Measurements from ENCODE around the gene ZNF3.

Gene ZNF3

DNA sequence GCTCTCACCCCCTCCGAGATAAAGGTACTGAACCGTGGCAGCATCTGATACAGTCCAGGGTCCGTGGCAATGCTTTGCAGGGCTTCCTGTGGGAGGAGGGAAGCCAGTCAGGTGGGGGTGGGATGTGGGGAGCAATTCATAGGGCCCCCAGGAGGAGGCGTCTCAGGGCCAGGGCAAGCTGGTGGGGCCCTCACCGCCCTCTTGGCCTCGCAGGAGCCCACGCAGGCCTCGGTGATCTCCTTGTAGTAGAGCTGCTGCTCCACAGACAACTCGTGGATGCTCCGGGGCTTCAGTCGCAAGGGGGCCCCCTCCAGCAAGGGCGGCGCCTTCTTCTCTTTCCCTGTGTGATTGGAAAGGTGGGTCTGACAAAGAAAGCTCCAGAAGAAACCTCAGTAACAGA lies 30.4 kb upstream of the ZNF3 start:
- Histone ChIP-seq H2AFZ (ENCODE audit: insufficient read depth, low read length, poor library complexity) (no peak overlapping the region), H2AK5ac (ENCODE audit: low read length) (no peak overlapping the region), H2BK5ac (ENCODE audit: low read depth, low read length, poor library complexity) (no peak overlapping the region), H3K36me3 (ENCODE audit: control insufficient read depth in 1 of 2, insufficient read depth in 2 of 2, low read length in 2 of 2) (peaks cover 60 to 61% of the 10 kb centered on the region in 2 experiments), H4K12ac (ENCODE audit: low read depth, low read length) (no peak overlapping the region), H3K79me2 (ENCODE audit: control insufficient read depth, insufficient read depth, low read length, poor library complexity) (no peaks in the 10 kb centered on the region), H3K18ac (ENCODE audit: low read length) (no peak overlapping the region), H3K4ac (ENCODE audit: low read depth, low read length) (no peak overlapping the region), H3K4me1 (ENCODE audit: control insufficient read depth in 1 of 2, insufficient read depth in 2 of 2, low read length in 2 of 2) (peaks cover 0 to 3% of the 10 kb centered on the region in 2 experiments), H3K27ac (ENCODE audit: low read depth, low read length) (no peak overlapping the region), H3K27me3 (ENCODE audit: insufficient read depth, low read length) (no peaks in the 10 kb centered on the region), H3K23ac (ENCODE audit: low read length) (no peak overlapping the region), H2BK12ac (ENCODE audit: low read length) (no peak overlapping the region), H3K79me1 (ENCODE audit: low read length) (no peaks in the 10 kb centered on the region), H3K14ac (ENCODE audit: low read length) (no peak overlapping the region), H3K4me2 (ENCODE audit: low read length) (no peak overlapping the region), H4K91ac (ENCODE audit: low read depth, low read length) (no peak overlapping the region), H3K4me3 (ENCODE audit: low read depth, low read length) (no peak overlapping the region), H2BK120ac (ENCODE audit: insufficient read depth, low read length, poor library complexity) (no peak overlapping the region), H4K8ac (ENCODE audit: low read depth, low read length) (no peak overlapping the region), H3K9me3 (ENCODE audit: insufficient read depth, low read depth, low read length) (no peaks in the 10 kb centered on the region), H3K9ac (ENCODE audit: low read length) (no peak overlapping the region)
- no CpG with 5 or more reads among the region's 13 CpGs for WGBS (ENCODE audit: extremely low coverage, insufficient coverage, insufficient read length)
- no peak for DNase-seq

DNA sequence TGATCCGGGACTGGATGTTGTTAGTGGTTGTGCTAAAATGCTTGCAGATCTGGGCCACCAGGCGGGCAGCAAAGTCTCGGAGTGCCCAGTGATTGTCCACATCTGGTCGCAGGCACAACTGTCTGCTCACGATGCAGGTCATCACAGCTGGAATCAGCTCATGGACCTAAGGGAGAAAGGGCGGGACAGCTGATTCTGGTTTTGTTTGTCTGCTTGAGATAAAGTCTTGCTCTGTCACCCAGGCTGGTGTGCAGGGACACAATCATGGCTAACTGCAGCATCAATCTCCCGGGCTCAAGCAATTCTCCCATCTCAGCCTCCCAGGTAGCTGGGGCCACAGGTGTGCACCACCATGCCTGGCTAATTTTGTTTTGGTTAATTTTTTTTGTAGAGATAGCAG lies 29.6 kb upstream of the ZNF3 start:
- Histone ChIP-seq H2AK5ac (ENCODE audit: low read length) (no peak overlapping the region), H3K4me2 (ENCODE audit: low read length) (no peak overlapping the region), H4K8ac (ENCODE audit: low read depth, low read length) (no peak overlapping the region), H4K91ac (ENCODE audit: low read depth, low read length) (no peak overlapping the region), H3K4me1 (ENCODE audit: control insufficient read depth in 1 of 2, insufficient read depth in 2 of 2, low read length in 2 of 2) (no peaks in the 10 kb centered on the region), H2BK5ac (ENCODE audit: low read depth, low read length, poor library complexity) (no peak overlapping the region), H2BK12ac (ENCODE audit: low read length) (no peak overlapping the region), H3K27me3 (ENCODE audit: insufficient read depth, low read length) (no peaks in the 10 kb centered on the region), H3K79me2 (ENCODE audit: control insufficient read depth, insufficient read depth, low read length, poor library complexity) (no peaks in the 10 kb centered on the region), H3K4me3 (ENCODE audit: low read depth, low read length) (no peak overlapping the region), H4K12ac (ENCODE audit: low read depth, low read length) (no peak overlapping the region), H3K9me3 (ENCODE audit: insufficient read depth, low read depth, low read length) (no peaks in the 10 kb centered on the region), H3K14ac (ENCODE audit: low read length) (no peak overlapping the region), H3K9ac (ENCODE audit: low read length) (no peak overlapping the region), H2AFZ (ENCODE audit: insufficient read depth, low read length, poor library complexity) (no peak overlapping the region), H3K27ac (ENCODE audit: low read depth, low read length) (no peak overlapping the region), H3K79me1 (ENCODE audit: low read length) (no peaks in the 10 kb centered on the region), H3K36me3 (ENCODE audit: control insufficient read depth in 1 of 2, insufficient read depth in 2 of 2, low read length in 2 of 2) (peaks cover 66 to 67% of the 10 kb centered on the region in 2 experiments), H3K4ac (ENCODE audit: low read depth, low read length) (no peak overlapping the region), H2BK120ac (ENCODE audit: insufficient read depth, low read length, poor library complexity) (no peak overlapping the region), H3K18ac (ENCODE audit: low read length) (no peak overlapping the region), H3K23ac (ENCODE audit: low read length) (no peak overlapping the region)
- no peak for DNase-seq
- WGBS (ENCODE audit: extremely low coverage, insufficient coverage, insufficient read length), result no CpG with 5 or more reads among the region's 7 CpGs

DNA sequence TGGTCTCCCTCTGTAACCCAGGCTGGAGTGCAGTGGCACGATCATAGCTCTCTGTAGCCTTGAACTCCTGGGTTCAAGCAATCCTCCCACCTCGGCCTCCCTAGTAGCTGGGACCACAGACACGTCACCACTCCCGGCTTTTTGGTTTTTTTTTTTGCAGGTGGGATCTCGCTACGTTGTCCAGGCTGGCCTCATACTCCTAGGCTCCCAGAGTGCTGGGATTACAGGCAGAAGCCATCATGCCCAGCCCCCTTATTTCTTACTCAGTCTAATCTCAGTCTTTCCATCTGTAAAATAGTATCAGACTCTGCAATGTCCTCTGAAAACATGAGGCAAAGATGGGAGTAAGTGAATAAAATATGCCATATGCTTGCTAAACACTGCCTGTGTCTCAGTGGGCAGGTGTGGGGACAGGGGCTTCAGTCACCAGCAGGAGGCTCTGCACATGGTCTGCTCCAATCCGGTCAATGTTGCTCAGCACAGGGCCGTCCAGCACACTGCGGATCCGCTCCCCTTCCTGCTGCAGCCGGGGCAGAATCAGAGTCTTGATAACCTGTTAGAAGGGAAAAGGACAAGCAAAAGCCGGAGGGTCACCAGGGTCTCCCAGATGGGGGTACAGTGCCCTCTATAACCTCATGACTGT lies 28.1 kb upstream of the ZNF3 start:
- Histone ChIP-seq H3K9ac (ENCODE audit: low read length) (no peak overlapping the region), H3K14ac (ENCODE audit: low read length) (no peak overlapping the region), H3K4ac (ENCODE audit: low read depth, low read length) (no peak overlapping the region), H3K27me3 (ENCODE audit: insufficient read depth, low read length) (no peaks in the 10 kb centered on the region), H2BK12ac (ENCODE audit: low read length) (no peak overlapping the region), H3K36me3 (ENCODE audit: control insufficient read depth in 1 of 2, insufficient read depth in 2 of 2, low read length in 2 of 2) (peaks cover 75 to 79% of the 10 kb centered on the region in 2 experiments), H3K4me2 (ENCODE audit: low read length) (no peak overlapping the region), H3K23ac (ENCODE audit: low read length) (no peak overlapping the region), H4K12ac (ENCODE audit: low read depth, low read length) (no peak overlapping the region), H2AFZ (ENCODE audit: insufficient read depth, low read length, poor library complexity) (no peak overlapping the region), H2BK120ac (ENCODE audit: insufficient read depth, low read length, poor library complexity) (no peak overlapping the region), H2BK5ac (ENCODE audit: low read depth, low read length, poor library complexity) (no peak overlapping the region), H4K8ac (ENCODE audit: low read depth, low read length) (no peak overlapping the region), H3K27ac (ENCODE audit: low read depth, low read length) (no peak overlapping the region), H3K79me1 (ENCODE audit: low read length) (no peaks in the 10 kb centered on the region), H3K18ac (ENCODE audit: low read length) (no peak overlapping the region), H2AK5ac (ENCODE audit: low read length) (no peak overlapping the region), H3K9me3 (ENCODE audit: insufficient read depth, low read depth, low read length) (no peaks in the 10 kb centered on the region), H3K4me3 (ENCODE audit: low read depth, low read length) (no peak overlapping the region), H3K79me2 (ENCODE audit: control insufficient read depth, insufficient read depth, low read length, poor library complexity) (no peaks in the 10 kb centered on the region), H3K4me1 (ENCODE audit: control insufficient read depth in 1 of 2, insufficient read depth in 2 of 2, low read length in 2 of 2) (no peaks in the 10 kb centered on the region), H4K91ac (ENCODE audit: low read depth, low read length) (no peak overlapping the region)
- DNase-seq, result no peak
- WGBS (ENCODE audit: extremely low coverage, insufficient coverage, insufficient read length), result no CpG with 5 or more reads among the region's 12 CpGs

DNA sequence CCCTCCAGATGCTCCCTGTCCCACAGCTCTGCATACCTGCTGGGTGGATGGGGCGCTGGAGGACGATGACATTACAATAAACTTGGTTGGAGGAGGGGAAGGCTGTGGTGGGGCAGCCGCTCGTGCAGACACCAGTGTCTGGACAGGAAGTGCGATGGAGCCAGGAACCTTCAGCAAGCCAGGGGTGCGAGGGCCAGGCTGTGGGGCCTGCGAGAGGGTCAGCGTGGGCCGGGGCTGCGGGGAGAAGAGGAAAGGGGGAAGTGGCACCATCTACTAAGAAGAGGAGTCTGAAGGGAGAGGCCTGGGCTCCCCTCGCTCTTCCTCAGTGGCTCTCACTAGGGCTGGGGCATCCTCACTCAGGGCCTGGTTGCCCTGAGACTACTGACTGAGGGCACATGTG lies 26.4 kb upstream of the ZNF3 start:
- Histone ChIP-seq H3K18ac (ENCODE audit: low read length) (no peak overlapping the region), H2BK120ac (ENCODE audit: insufficient read depth, low read length, poor library complexity) (no peak overlapping the region), H3K4me3 (ENCODE audit: low read depth, low read length) (no peak overlapping the region), H3K79me2 (ENCODE audit: control insufficient read depth, insufficient read depth, low read length, poor library complexity) (no peaks in the 10 kb centered on the region), H4K91ac (ENCODE audit: low read depth, low read length) (no peak overlapping the region), H3K27me3 (ENCODE audit: insufficient read depth, low read length) (no peaks in the 10 kb centered on the region), H3K9me3 (ENCODE audit: insufficient read depth, low read depth, low read length) (no peaks in the 10 kb centered on the region), H4K8ac (ENCODE audit: low read depth, low read length) (no peak overlapping the region), H3K36me3 (ENCODE audit: control insufficient read depth in 1 of 2, insufficient read depth in 2 of 2, low read length in 2 of 2) (peaks cover 62 to 67% of the 10 kb centered on the region in 2 experiments), H3K27ac (ENCODE audit: low read depth, low read length) (no peak overlapping the region), H3K23ac (ENCODE audit: low read length) (no peak overlapping the region), H3K9ac (ENCODE audit: low read length) (no peak overlapping the region), H3K79me1 (ENCODE audit: low read length) (no peaks in the 10 kb centered on the region), H3K4me2 (ENCODE audit: low read length) (no peak overlapping the region), H3K4ac (ENCODE audit: low read depth, low read length) (no peak overlapping the region), H2BK12ac (ENCODE audit: low read length) (no peak overlapping the region), H2AK5ac (ENCODE audit: low read length) (no peak overlapping the region), H3K4me1 (ENCODE audit: control insufficient read depth in 1 of 2, insufficient read depth in 2 of 2, low read length in 2 of 2) (peaks cover 0 to 2% of the 10 kb centered on the region in 2 experiments), H2BK5ac (ENCODE audit: low read depth, low read length, poor library complexity) (no peak overlapping the region), H3K14ac (ENCODE audit: low read length) (no peak overlapping the region), H4K12ac (ENCODE audit: low read depth, low read length) (no peak overlapping the region), H2AFZ (ENCODE audit: insufficient read depth, low read length, poor library complexity) (no peak overlapping the region)
- WGBS (ENCODE audit: extremely low coverage, insufficient coverage, insufficient read length), result no CpG with 5 or more reads among the region's 11 CpGs
- no peak for DNase-seq

All from trophoblast cell (in vitro differentiated cells and primary cell).